Right lobe of liver (tissue), 4 donors: Measurements from ENCODE around the gene ACTR3.

Experiments
- CTCF ChIP-seq, 4 donors: fragments of 200-600 bp in 3 of 4; fragments of 450-650 bp in 1 of 4; IDR thresholded peaks; one replicate each; pipeline versions ENCODE4 v1.5.1 to v1.8.0; 2016 to 2022; ENCODE audit warnings: antibody characterized with exemption in 4 of 4, mild to moderate bottlenecking in 2 of 4
- POLR2A ChIP-seq: fragments of 450-650 bp; IDR thresholded peaks from one replicate; pipeline ENCODE4 v1.6.1; 2017; ENCODE audit warnings: antibody characterized with exemption, mild to moderate bottlenecking
- donor health status: DM: no; HTN: no; CAD: no.
- donor health status: DM: no; HTN: no; CAD: no.
- donor health status: DM: no; HTN: yes; CAD: no.

- TF ChIP-seq CTCF (IDR thresholded peaks at IDR 0.05) = no peak
- TF ChIP-seq POLR2A = no peak
Measured at GRCh38 chr2:113905886-113906285, 16.0 kb downstream of the ACTR3 start.
